SH-SY5Y (cell line): Measurements from ENCODE around the gene ZMIZ1.

Experiments used
- GATA2 ChIP-seq: IDR thresholded peaks from 2 replicates; pipeline ENCODE4 v1.6.1; 2011; ENCODE audit warnings: mild to moderate bottlenecking, low read depth, low read length
- GATA3 ChIP-seq: IDR thresholded peaks from 2 replicates; pipeline ENCODE4 v1.6.1; 2011; ENCODE audit warnings: low read depth, mild to moderate bottlenecking, low read length, moderate library complexity

DNA sequence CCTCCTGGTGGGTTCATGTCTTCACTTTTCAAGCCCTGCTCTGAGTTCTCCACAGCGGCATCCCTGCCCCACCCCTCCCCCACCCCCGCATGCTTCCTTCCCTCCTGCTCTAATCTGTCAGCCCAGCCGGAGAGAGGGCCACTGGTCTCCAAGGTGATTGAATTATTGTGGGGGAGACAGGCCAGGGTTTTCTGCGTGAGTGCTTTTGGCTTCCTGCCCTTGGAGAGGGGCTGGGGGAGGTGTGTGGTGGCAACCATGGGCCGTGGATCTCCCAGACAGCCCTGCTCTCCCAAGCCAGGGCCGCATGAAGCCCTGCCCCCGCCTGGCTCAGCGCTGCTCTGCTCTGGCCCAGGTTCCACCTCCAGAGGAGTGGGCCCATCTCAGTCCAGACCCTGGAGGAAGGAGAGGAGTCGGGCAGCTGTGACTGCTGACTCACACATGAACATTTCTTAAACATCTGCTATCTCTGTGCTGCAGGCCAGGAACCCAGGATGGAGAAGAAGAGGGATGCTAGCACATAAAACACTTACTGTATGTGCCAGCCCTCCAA lies 109.9 kb downstream of the ZMIZ1 start:
- TF ChIP-seq GATA2 (no peak), GATA3 (no peak)
